GM23248 (cell line): Measurements from ENCODE around the gene NBEA. TPM values are rescaled to one million over a fixed set of nuclear protein-coding genes. Genes with fewer than 3 reads are reported as not detected.

Source experiments
- DNase-seq: peaks from one replicate; pipeline ENCODE4 v3.0.0-alpha.2; 2015
- H2AFZ ChIP-seq: fragments of 200-600 bp; sonication (generic); 2 replicates; pipeline ENCODE4 v1.6.1; 2016; ENCODE audit warnings: antibody characterized with exemption
- H3F3A ChIP-seq: fragments of 200-600 bp; sonication (generic); 2 replicates; pipeline ENCODE4 v1.6.1; 2016; ENCODE audit warnings: mild to moderate bottlenecking, antibody characterized with exemption, mixed run types; ENCODE audit not compliant: insufficient read depth
- H3K27ac ChIP-seq: fragments of 200-600 bp; sonication (generic); 2 replicates; pipeline ENCODE4 v1.5.1; 2016; ENCODE audit warnings: mild to moderate bottlenecking
- H3K27me3 ChIP-seq: fragments of 200-600 bp; sonication (generic); replicated peaks from 2 replicates; pipeline ENCODE4 v1.6.1; 2016; ENCODE audit warnings: mild to moderate bottlenecking; ENCODE audit not compliant: insufficient read depth
- H3K36me3 ChIP-seq: fragments of 200-600 bp; sonication (generic); 2 replicates; pipeline ENCODE4 v1.6.1; 2016; ENCODE audit warnings: low read depth, mild to moderate bottlenecking
- H3K4me1 ChIP-seq: fragments of 200-600 bp; sonication (generic); 2 replicates; pipeline ENCODE4 v1.6.1; 2016; ENCODE audit warnings: mild to moderate bottlenecking; ENCODE audit not compliant: insufficient read depth
- H3K4me2 ChIP-seq: fragments of 200-600 bp; sonication (generic); one replicate; pipeline ENCODE4 v1.6.1; 2016; ENCODE audit warnings: mild to moderate bottlenecking; ENCODE audit not compliant: unreplicated experiment
- H3K4me3 ChIP-seq: fragments of 200-600 bp; sonication (generic); 2 replicates; pipeline ENCODE4 v1.5.1; 2016; ENCODE audit warnings: mild to moderate bottlenecking
- H3K79me2 ChIP-seq: fragments of 200-600 bp; sonication (generic); 2 replicates; pipeline ENCODE4 v1.6.1; 2016; ENCODE audit warnings: mild to moderate bottlenecking; ENCODE audit not compliant: insufficient read depth
- H3K9ac ChIP-seq: fragments of 200-600 bp; sonication (generic); 2 replicates; pipeline ENCODE4 v1.6.1; 2016; ENCODE audit warnings: mild to moderate bottlenecking
- H3K9me2 ChIP-seq: fragments of 200-600 bp; sonication (generic); 2 replicates; pipeline ENCODE4 v1.6.1; 2016; ENCODE audit warnings: mixed run types, mild to moderate bottlenecking, moderate library complexity; ENCODE audit not compliant: insufficient read depth
- H3K9me3 ChIP-seq: fragments of 200-600 bp; sonication (generic); one replicate; pipeline ENCODE4 v1.6.1; 2017; ENCODE audit warnings: low read depth
- H4K20me1 ChIP-seq: fragments of 200-600 bp; sonication (generic); 2 replicates; pipeline ENCODE4 v1.6.0; 2016; ENCODE audit not compliant: insufficient read depth
- EZH2 ChIP-seq: fragments of 200-600 bp; sonication (generic); IDR thresholded peaks from 2 replicates; pipeline ENCODE4 v1.6.1; 2018; ENCODE audit warnings: antibody characterized with exemption, mild to moderate bottlenecking; ENCODE audit not compliant: insufficient read depth, poor library complexity, severe bottlenecking
- EZH2phosphoT487 ChIP-seq: fragments of 200-600 bp; sonication (generic); IDR thresholded peaks from 2 replicates; pipeline ENCODE4 v1.6.1; 2018; ENCODE audit warnings: antibody characterized with exemption, moderate library complexity, mild to moderate bottlenecking, low read depth; ENCODE audit not compliant: insufficient read depth
- WGBS, 2 experiments: methylation state at CpG; one replicate each; pipeline ENCODE4 v1.1.6; 2015 to 2017; ENCODE audit warnings: low lambda C conversion rate in 2 of 2, low coverage in 1 of 2; ENCODE audit errors: missing lambda C conversion rate in 2 of 2; 5-methylcytosine and 5-hydroxymethylcytosine counted together
- in situ Hi-C: fragments of 300-500 bp; cut with MboI; formaldehyde crosslinking; loops from 2 replicates; pipeline ENCODE4 v1.15.0; 2020
- polyA plus RNA-seq: library from polyadenylated mRNA; unstranded; fragments of >200 nt; fragmentation: Nextera tagmentation; extraction: Ambion mirVana; gene quantifications from 2 replicates; pipeline ENCODE4 v1.2.1, GENCODE V29; 2016
- total RNA-seq: library from RNA; depleted of rRNA; stranded (reverse); fragments of >200 nt; shearing (Covaris generic); gene quantifications from 2 replicates; pipeline ENCODE4 v1.2.3, GENCODE V29; 2014

The NBEA gene
- total and polyA plus RNA-seq, 2 experiments from 2014 or later: 1.9 to 3.7 TPM

- Histone ChIP-seq H3K27me3 (no peaks in the 10 kb centered on the region), H3K4me2 (peak overlapping the region; percentile 86), H3F3A (peaks cover 57% of the 10 kb centered on the region), H3K9me2 (no peaks in the 10 kb centered on the region), H2AFZ (peak overlapping the region; percentile 67), H4K20me1 (no peaks in the 10 kb centered on the region), H3K9me3 (no peaks in the 10 kb centered on the region), H3K79me2 (no peaks in the 10 kb centered on the region), H3K4me3 (peak overlapping the region; percentile 66), H3K36me3 (no peaks in the 10 kb centered on the region), H3K27ac (peak overlapping the region; percentile 96), H3K4me1 (peaks cover 49% of the 10 kb centered on the region), H3K9ac (peak overlapping the region; percentile 82)
- TF ChIP-seq EZH2: no peak
- TF ChIP-seq EZH2phosphoT487: no peak
- 3 to 5% methylated on average over 13 of the region's 13 CpGs for WGBS, 2 experiments
- in situ Hi-C loops: no loop called here
- DNase-seq: peak; percentile 85
Measured at GRCh38 chr13:35699825-35700510, 757.9 kb downstream of the NBEA start.

- peaks cover 57% of the 10 kb centered on the region for H3F3A ChIP-seq
- peak overlapping the region; percentile 66 for H3K4me3 ChIP-seq
- peaks cover 49% of the 10 kb centered on the region for H3K4me1 ChIP-seq
- no peaks in the 10 kb centered on the region for H3K9me2 ChIP-seq
- no peaks in the 10 kb centered on the region for H4K20me1 ChIP-seq
- no peaks in the 10 kb centered on the region for H3K9me3 ChIP-seq
- peak overlapping the region; percentile 96 for H3K27ac ChIP-seq
- TF ChIP-seq EZH2phosphoT487 (no peak), EZH2 (no peak)
- WGBS, 2 experiments: 41 to 43% methylated on average over 5 of the region's 5 CpGs
- H3K4me2 ChIP-seq: peak overlapping the region; percentile 86
- peak overlapping the region; percentile 30 for H2AFZ ChIP-seq
- peak overlapping the region; percentile 82 for H3K9ac ChIP-seq
- H3K27me3 ChIP-seq: no peaks in the 10 kb centered on the region
- DNase-seq: peak; percentile 71
- no peaks in the 10 kb centered on the region for H3K79me2 ChIP-seq
- no peaks in the 10 kb centered on the region for H3K36me3 ChIP-seq
- in situ Hi-C loops: no loop called here
Measured at GRCh38 chr13:35700671-35701070, 758.6 kb downstream of the NBEA start.

- Histone ChIP-seq H2AFZ (no peak overlapping the region), H3K4me1 (peaks cover 42% of the 10 kb centered on the region), H3K9me2 (no peaks in the 10 kb centered on the region), H3K9ac (no peak overlapping the region), H3K9me3 (no peaks in the 10 kb centered on the region), H4K20me1 (no peaks in the 10 kb centered on the region), H3K27ac (no peak overlapping the region), H3K4me3 (no peak overlapping the region), H3K27me3 (no peaks in the 10 kb centered on the region), H3K4me2 (no peak overlapping the region), H3K79me2 (no peaks in the 10 kb centered on the region), H3K36me3 (no peaks in the 10 kb centered on the region), H3F3A (peaks cover 57% of the 10 kb centered on the region)
- in situ Hi-C loops: no loop called here
- TF ChIP-seq EZH2 (no peak), EZH2phosphoT487 (no peak)
- WGBS, 2 experiments: 90 to 100% methylated on average over 2 of the region's 2 CpGs
- no peak for DNase-seq
Measured at GRCh38 chr13:35702316-35702715, 760.2 kb downstream of the NBEA start.

GRCh38 chr13:35703061-35703460, 761.0 kb downstream of the NBEA start:
- H2AFZ ChIP-seq: no peak overlapping the region
- no peak overlapping the region for H3K27ac ChIP-seq
- TF ChIP-seq EZH2phosphoT487: no peak
- no peak for TF ChIP-seq EZH2
- peak; percentile 30 for DNase-seq
- peaks cover 54% of the 10 kb centered on the region for H3F3A ChIP-seq
- no peaks in the 10 kb centered on the region for H3K79me2 ChIP-seq
- in situ Hi-C loops: no loop called here
- H3K4me1 ChIP-seq: peaks cover 34% of the 10 kb centered on the region
- H4K20me1 ChIP-seq: no peaks in the 10 kb centered on the region
- no peaks in the 10 kb centered on the region for H3K27me3 ChIP-seq
- H3K4me2 ChIP-seq: no peak overlapping the region
- H3K9me3 ChIP-seq: no peaks in the 10 kb centered on the region
- no peaks in the 10 kb centered on the region for H3K36me3 ChIP-seq
- no peaks in the 10 kb centered on the region for H3K9me2 ChIP-seq
- H3K4me3 ChIP-seq: no peak overlapping the region
- H3K9ac ChIP-seq: no peak overlapping the region
- WGBS, 2 experiments: 53 to 63% methylated on average over 3 of the region's 3 CpGs

- no peak for DNase-seq
- Histone ChIP-seq H3K4me2 (no peak overlapping the region), H3K79me2 (no peaks in the 10 kb centered on the region), H3K27me3 (no peaks in the 10 kb centered on the region), H3K9me3 (no peaks in the 10 kb centered on the region), H2AFZ (no peak overlapping the region), H3K27ac (no peak overlapping the region), H3F3A (peaks cover 42% of the 10 kb centered on the region), H3K9ac (no peak overlapping the region), H4K20me1 (no peaks in the 10 kb centered on the region), H3K9me2 (no peaks in the 10 kb centered on the region), H3K36me3 (no peaks in the 10 kb centered on the region), H3K4me3 (no peak overlapping the region), H3K4me1 (peaks cover 24% of the 10 kb centered on the region)
- 92 to 93% methylated on average over 1 of the region's 1 CpG for WGBS, 2 experiments
- in situ Hi-C loops: no loop called here
- TF ChIP-seq EZH2phosphoT487: no peak
- TF ChIP-seq EZH2: no peak
Measured at GRCh38 chr13:35704331-35704730, 762.3 kb downstream of the NBEA start.
